H1 (cell line): ENCODE results near the gene ATP6V0D1. TPM values are rescaled to one million over a fixed set of nuclear protein-coding genes. Genes with fewer than 3 reads are reported as not detected.

ENCODE experiments used
- MAFK ChIP-seq: IDR thresholded peaks from 2 replicates; pipeline ENCODE4 v1.6.1; 2012; ENCODE audit warnings: low read depth, mild to moderate bottlenecking, improper control_type of control experiment, low read length
- polyA plus RNA-seq, 7 experiments: library from polyadenylated mRNA; depleted of rRNA in 3 of 7; stranded (reverse) in 5 of 7; unstranded in 2 of 7; fragments of >200 nt in 5 of 7; fragments of 200-250 nt in 2 of 7; gene quantifications; 1 replicate in 5 of 7; 2 replicates in 1 of 7; 4 replicates in 1 of 7; pipeline versions ENCODE4 v1.2.1 to v1.2.3, GENCODE V29; 2011 to 2013; ENCODE audit warnings: missing spikeins in 2 of 7, mixed read lengths in 2 of 7
- total RNA-seq: library from RNA; stranded (reverse); fragmentation: NEBNext Ultra II Directional; extraction: Animal tissue kit (Norgen Biotek cat#: 25700); gene quantifications from 2 replicates; pipeline ENCODE4 v1.2.1, GENCODE V29; 2021

Gene ATP6V0D1
- total and polyA plus RNA-seq, 2 of the 8 experiments (the other 6 are each of a cell fraction or from before 2014, with no cell fraction given): 47.3 to 134 TPM

- no peak for TF ChIP-seq MAFK
Observed at GRCh38 chr16:67443265-67443664, 37.7 kb downstream of the ATP6V0D1 start (continued).
